ENCODE data around the gene ZMYM4. TPM values are rescaled to one million over a fixed set of nuclear protein-coding genes. Genes with fewer than 3 reads are reported as not detected.

The ZMYM4 gene
- polyA plus RNA-seq, 1 donor from 2014 or later = 36.1 TPM

- H3K27ac ChIP-seq (ENCODE audit: low read length) = no peak overlapping the region
- H3K79me2 ChIP-seq (replicated peaks; ENCODE audit: insufficient read depth, low read length) = peaks cover 73% of the 10 kb centered on the region
- no peak overlapping the region for H3K4me3 ChIP-seq (ENCODE audit: low read length)
- no peaks in the 10 kb centered on the region for H3F3A ChIP-seq (ENCODE audit: insufficient read depth, low read length, poor library complexity, severe bottlenecking)
- peaks cover 4% of the 10 kb centered on the region for H3K36me3 ChIP-seq (ENCODE audit: insufficient read depth, low read length)
- H2AFZ ChIP-seq (ENCODE audit: low read depth, low read length) = no peak overlapping the region
- H3K4me2 ChIP-seq (ENCODE audit: low read length) = no peak overlapping the region
- H3K27me3 ChIP-seq (ENCODE audit: insufficient read depth, low read depth, low read length) = no peaks in the 10 kb centered on the region
- TF ChIP-seq CTCF (IDR thresholded peaks at IDR 0.05; ENCODE audit: poor library complexity, severe bottlenecking) (no peak), RAD21 (conservative IDR thresholded peaks at IDR 0.05) (no peak), TAF1 (IDR thresholded peaks at IDR 0.05; ENCODE audit: low read depth) (no peak), EP300 (conservative IDR thresholded peaks at IDR 0.05; ENCODE audit: poor library complexity, severe bottlenecking) (no peak), REST (IDR thresholded peaks at IDR 0.05; ENCODE audit: borderline replicate concordance) (no peak), SMC3 (conservative IDR thresholded peaks at IDR 0.05; ENCODE audit: poor library complexity) (no peak), POLR2AphosphoS5 (IDR thresholded peaks at IDR 0.05) (no peak), MXI1 (conservative IDR thresholded peaks at IDR 0.05; ENCODE audit: poor library complexity, severe bottlenecking) (no peak), EZH2 (IDR thresholded peaks at IDR 0.05; ENCODE audit: borderline replicate concordance, insufficient read depth, low read length, poor library complexity, severe bottlenecking) (no peak)
- H3K9ac ChIP-seq (ENCODE audit: low read length) = no peak overlapping the region
- no peaks in the 10 kb centered on the region for H3K9me2 ChIP-seq (ENCODE audit: insufficient read depth, low read length)
- no peaks in the 10 kb centered on the region for H4K20me1 ChIP-seq (ENCODE audit: insufficient read depth)
- H3K9me3 ChIP-seq (ENCODE audit: low read length) = peaks cover 8% of the 10 kb centered on the region
Observed at GRCh38 chr1:35280006-35280405, 11.5 kb downstream of the ZMYM4 start.

- Histone ChIP-seq H2AFZ (ENCODE audit: low read depth, low read length) (no peak overlapping the region), H3K36me3 (ENCODE audit: insufficient read depth, low read length) (peaks cover 4% of the 10 kb centered on the region), H3K4me3 (ENCODE audit: low read length) (no peak overlapping the region), H3K27me3 (ENCODE audit: insufficient read depth, low read depth, low read length) (no peaks in the 10 kb centered on the region), H3K9me2 (ENCODE audit: insufficient read depth, low read length) (no peaks in the 10 kb centered on the region), H3K4me2 (ENCODE audit: low read length) (no peak overlapping the region), H3K9ac (ENCODE audit: low read length) (no peak overlapping the region), H3K9me3 (ENCODE audit: low read length) (peaks cover 10% of the 10 kb centered on the region), H4K20me1 (ENCODE audit: insufficient read depth) (no peaks in the 10 kb centered on the region), H3K79me2 (replicated peaks; ENCODE audit: insufficient read depth, low read length) (peaks cover 71% of the 10 kb centered on the region), H3F3A (ENCODE audit: insufficient read depth, low read length, poor library complexity, severe bottlenecking) (no peaks in the 10 kb centered on the region), H3K27ac (ENCODE audit: low read length) (no peak overlapping the region)
- TF ChIP-seq TAF1 (IDR thresholded peaks at IDR 0.05; ENCODE audit: low read depth) = no peak
- TF ChIP-seq POLR2AphosphoS5 (IDR thresholded peaks at IDR 0.05) = no peak
- TF ChIP-seq EP300 (conservative IDR thresholded peaks at IDR 0.05; ENCODE audit: poor library complexity, severe bottlenecking) = no peak
- no peak for TF ChIP-seq EZH2 (IDR thresholded peaks at IDR 0.05; ENCODE audit: borderline replicate concordance, insufficient read depth, low read length, poor library complexity, severe bottlenecking)
- no peak for TF ChIP-seq MXI1 (conservative IDR thresholded peaks at IDR 0.05; ENCODE audit: poor library complexity, severe bottlenecking)
- no peak for TF ChIP-seq REST (IDR thresholded peaks at IDR 0.05; ENCODE audit: borderline replicate concordance)
- TF ChIP-seq SMC3 (conservative IDR thresholded peaks at IDR 0.05; ENCODE audit: poor library complexity) = no peak
Observed at GRCh38 chr1:35281565-35281964, 13.1 kb downstream of the ZMYM4 start.

Measured in neural cell (in vitro differentiated cells).